ENCODE data around the gene FHL3. TPM values are rescaled to one million over a fixed set of nuclear protein-coding genes. Genes with fewer than 3 reads are reported as not detected.

The FHL3 gene
- total and polyA plus RNA-seq, 9 of the 15 experiments (the other 6 are each of a cell fraction or from before 2014, with no cell fraction given) = 6.1 to 144 (median 34.1) TPM

DNA sequence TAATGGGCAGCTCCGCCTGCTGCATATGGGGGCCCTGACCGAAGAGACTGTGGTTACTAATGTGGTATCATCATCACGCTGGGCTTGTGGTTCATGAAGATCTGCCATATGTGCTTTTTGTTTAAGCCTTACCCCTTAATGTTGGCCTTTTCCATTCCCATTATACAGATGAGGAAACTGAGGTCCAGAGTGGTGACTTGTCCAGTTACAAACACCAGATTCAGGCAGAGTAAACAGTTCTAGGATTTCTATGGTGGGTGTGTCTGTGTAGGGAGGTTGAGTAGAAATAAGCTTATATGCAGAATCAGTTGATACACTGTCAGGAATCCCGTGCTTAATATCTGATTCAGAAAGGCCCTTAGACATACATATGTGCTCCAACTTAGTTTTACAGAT is 7.9 kb upstream of the FHL3 start (continued):
- no peak for TF ChIP-seq ARID1B (IDR thresholded peaks at IDR 0.05)
- no peak for TF ChIP-seq ZNF695 (CRISPR knock-in tag; IDR thresholded peaks at IDR 0.05)
- TF ChIP-seq, protein P1, sequence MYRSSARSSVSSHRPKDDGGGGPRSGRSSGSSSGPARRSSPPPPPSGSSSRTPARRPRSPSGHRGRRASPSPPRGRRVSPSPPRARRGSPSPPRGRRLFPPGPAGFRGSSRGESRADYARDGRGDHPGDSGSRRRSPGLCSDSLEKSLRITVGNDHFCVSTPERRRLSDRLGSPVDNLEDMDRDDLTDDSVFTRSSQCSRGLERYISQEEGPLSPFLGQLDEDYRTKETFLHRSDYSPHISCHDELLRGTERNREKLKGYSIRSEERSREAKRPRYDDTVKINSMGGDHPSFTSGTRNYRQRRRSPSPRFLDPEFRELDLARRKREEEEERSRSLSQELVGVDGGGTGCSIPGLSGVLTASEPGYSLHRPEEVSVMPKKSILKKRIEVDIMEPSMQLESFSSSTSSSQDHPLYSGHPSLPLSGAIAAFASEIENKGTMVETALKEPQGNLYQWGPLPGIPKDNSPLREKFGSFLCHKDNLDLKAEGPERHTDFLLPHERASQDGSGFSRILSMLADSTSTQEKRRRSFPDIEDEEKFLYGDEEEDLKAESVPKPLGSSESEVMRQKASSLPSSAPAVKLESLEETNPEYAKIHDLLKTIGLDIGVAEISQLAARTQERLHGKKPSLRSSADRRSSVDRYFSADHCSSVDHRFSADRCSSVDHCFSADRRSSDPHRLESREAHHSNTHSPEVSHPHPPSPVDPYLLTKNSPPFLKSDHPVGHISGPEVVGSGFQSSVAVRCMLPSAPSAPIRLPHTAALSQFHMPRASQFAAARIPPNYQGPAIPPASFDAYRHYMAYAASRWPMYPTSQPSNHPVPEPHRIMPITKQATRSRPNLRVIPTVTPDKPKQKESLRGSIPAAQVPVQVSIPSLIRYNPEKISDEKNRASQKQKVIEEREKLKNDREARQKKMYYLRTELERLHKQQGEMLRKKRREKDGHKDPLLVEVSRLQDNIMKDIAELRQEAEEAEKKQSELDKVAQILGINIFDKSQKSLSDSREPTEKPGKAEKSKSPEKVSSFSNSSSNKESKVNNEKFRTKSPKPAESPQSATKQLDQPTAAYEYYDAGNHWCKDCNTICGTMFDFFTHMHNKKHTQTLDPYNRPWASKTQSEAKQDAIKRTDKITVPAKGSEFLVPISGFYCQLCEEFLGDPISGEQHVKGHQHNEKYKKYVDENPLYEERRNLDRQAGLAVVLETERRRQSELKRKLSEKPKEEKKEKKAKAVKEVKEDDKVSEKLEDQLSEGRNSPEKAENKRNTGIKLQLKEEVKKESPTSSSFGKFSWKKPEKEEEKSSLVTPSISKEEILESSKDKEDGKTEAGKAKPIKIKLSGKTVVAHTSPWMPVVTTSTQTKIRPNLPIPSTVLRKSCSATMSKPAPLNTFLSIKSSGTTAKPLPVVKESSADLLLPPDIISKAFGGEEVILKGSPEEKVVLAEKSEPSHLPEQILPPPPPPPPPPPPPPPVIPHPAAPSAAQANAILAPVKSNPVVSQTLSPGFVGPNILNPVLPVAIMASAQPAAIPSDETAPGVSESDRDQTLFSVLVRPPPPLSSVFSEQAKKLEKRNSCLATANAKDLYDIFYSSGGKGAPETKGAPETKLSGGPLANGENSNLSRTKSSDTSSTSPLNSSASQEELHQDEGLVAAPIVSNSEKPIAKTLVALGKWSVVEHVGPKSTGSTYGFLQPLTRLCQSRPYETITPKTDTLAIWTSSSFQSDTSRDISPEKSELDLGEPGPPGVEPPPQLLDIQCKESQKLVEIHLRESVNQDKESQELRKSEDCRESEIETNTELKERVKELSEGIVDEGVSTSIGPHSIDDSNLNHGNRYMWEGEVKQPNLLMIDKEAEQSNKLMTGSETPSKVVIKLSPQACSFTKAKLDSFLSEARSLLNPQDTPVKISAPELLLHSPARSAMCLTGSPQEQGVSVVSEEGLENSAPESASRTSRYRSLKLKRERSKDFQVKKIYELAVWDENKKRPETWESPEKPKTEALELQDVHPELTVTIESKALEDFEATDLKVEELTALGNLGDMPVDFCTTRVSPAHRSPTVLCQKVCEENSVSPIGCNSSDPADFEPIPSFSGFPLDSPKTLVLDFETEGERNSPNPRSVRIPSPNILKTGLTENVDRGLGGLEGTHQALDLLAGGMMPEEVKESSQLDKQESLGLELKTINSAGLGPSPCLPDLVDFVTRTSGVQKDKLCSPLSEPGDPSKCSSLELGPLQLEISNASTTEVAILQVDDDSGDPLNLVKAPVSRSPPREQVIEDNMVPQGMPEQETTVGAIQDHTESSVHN (IDR thresholded peaks at IDR 0.05; ENCODE audit: borderline replicate concordance in 1 of 2, low read depth in 1 of 2) = no peak
- TF ChIP-seq, protein P2, sequence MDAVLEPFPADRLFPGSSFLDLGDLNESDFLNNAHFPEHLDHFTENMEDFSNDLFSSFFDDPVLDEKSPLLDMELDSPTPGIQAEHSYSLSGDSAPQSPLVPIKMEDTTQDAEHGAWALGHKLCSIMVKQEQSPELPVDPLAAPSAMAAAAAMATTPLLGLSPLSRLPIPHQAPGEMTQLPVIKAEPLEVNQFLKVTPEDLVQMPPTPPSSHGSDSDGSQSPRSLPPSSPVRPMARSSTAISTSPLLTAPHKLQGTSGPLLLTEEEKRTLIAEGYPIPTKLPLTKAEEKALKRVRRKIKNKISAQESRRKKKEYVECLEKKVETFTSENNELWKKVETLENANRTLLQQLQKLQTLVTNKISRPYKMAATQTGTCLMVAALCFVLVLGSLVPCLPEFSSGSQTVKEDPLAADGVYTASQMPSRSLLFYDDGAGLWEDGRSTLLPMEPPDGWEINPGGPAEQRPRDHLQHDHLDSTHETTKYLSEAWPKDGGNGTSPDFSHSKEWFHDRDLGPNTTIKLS (IDR thresholded peaks at IDR 0.05; ENCODE audit: borderline replicate concordance, low read depth) = no peak
- TF ChIP-seq HNRNPL (IDR thresholded peaks at IDR 0.05; ENCODE audit: low read depth, low read length) = no peak
- TF ChIP-seq HIVEP1 (CRISPR knock-in tag; IDR thresholded peaks at IDR 0.05) = no peak
- TF ChIP-seq ZNF408 (CRISPR knock-in tag; IDR thresholded peaks at IDR 0.05; ENCODE audit: low read depth) = no peak
- TF ChIP-seq, protein P3, sequence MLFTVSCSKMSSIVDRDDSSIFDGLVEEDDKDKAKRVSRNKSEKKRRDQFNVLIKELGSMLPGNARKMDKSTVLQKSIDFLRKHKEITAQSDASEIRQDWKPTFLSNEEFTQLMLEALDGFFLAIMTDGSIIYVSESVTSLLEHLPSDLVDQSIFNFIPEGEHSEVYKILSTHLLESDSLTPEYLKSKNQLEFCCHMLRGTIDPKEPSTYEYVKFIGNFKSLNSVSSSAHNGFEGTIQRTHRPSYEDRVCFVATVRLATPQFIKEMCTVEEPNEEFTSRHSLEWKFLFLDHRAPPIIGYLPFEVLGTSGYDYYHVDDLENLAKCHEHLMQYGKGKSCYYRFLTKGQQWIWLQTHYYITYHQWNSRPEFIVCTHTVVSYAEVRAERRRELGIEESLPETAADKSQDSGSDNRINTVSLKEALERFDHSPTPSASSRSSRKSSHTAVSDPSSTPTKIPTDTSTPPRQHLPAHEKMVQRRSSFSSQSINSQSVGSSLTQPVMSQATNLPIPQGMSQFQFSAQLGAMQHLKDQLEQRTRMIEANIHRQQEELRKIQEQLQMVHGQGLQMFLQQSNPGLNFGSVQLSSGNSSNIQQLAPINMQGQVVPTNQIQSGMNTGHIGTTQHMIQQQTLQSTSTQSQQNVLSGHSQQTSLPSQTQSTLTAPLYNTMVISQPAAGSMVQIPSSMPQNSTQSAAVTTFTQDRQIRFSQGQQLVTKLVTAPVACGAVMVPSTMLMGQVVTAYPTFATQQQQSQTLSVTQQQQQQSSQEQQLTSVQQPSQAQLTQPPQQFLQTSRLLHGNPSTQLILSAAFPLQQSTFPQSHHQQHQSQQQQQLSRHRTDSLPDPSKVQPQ (CRISPR knock-in tag; IDR thresholded peaks at IDR 0.05; ENCODE audit: borderline replicate concordance) = no peak
- TF ChIP-seq ZC3H11A (IDR thresholded peaks at IDR 0.05; ENCODE audit: low read depth, low read length) = no peak
- no peak for TF ChIP-seq ZNF134 (CRISPR knock-in tag; conservative IDR thresholded peaks at IDR 0.05)
- TF ChIP-seq PPARD (CRISPR knock-in tag; IDR thresholded peaks at IDR 0.05) = no peak
- no peak for TF ChIP-seq KLF10 (CRISPR knock-in tag; IDR thresholded peaks at IDR 0.05)
